Vagina (tissue), 2 donors: ENCODE data around the gene GAS7.

ENCODE experiments used
- POLR2A ChIP-seq, 2 donors: fragments of 450-650 bp; IDR thresholded peaks; one replicate each; pipeline ENCODE4 v1.6.1; 2017; ENCODE audit warnings: antibody characterized with exemption in 2 of 2, mild to moderate bottlenecking in 2 of 2, moderate library complexity in 2 of 2
- POLR2AphosphoS5 ChIP-seq, 2 donors: sonication (generic); formaldehyde crosslinking; IDR thresholded peaks; one replicate each; pipeline ENCODE4 v1.9.0; 2017; ENCODE audit warnings: antibody characterized with exemption in 2 of 2, mild to moderate bottlenecking in 2 of 2, low read depth in 1 of 2; ENCODE audit not compliant: insufficient read depth in 1 of 2
- TF ChIP-seq, protein P1 (sequence below), 3 experiments: fragments of 450-650 bp in 2 of 3; fragments of 200-600 bp in 1 of 3; sonication (generic) in 1 of 3; IDR thresholded peaks; one replicate each; pipeline ENCODE4 v1.5.1; 2017 to 2019; ENCODE audit warnings: antibody characterized with exemption in 3 of 3, mild to moderate bottlenecking in 2 of 3, moderate library complexity in 2 of 3

DNA sequence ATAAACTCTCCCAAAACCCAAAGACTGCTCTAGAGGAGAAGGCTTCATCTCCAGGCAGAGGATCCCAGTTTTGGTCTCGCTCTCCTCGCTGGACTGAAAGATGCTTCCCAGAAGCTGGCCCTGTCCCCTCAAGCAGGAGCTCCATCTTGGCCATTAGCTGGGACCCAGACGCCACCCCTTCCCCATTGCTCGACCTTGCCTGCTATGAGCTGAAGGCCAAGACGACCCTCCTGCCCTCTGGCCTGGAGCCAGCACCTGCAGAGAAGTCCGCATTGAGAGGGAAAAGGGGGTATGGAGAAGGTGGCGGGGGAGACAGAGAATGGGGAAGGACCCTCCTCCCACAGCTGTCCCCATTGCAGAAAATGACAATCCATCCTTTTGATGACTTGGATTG, 289.8 kb downstream of the GAS7 start:
- TF ChIP-seq, protein P1, sequence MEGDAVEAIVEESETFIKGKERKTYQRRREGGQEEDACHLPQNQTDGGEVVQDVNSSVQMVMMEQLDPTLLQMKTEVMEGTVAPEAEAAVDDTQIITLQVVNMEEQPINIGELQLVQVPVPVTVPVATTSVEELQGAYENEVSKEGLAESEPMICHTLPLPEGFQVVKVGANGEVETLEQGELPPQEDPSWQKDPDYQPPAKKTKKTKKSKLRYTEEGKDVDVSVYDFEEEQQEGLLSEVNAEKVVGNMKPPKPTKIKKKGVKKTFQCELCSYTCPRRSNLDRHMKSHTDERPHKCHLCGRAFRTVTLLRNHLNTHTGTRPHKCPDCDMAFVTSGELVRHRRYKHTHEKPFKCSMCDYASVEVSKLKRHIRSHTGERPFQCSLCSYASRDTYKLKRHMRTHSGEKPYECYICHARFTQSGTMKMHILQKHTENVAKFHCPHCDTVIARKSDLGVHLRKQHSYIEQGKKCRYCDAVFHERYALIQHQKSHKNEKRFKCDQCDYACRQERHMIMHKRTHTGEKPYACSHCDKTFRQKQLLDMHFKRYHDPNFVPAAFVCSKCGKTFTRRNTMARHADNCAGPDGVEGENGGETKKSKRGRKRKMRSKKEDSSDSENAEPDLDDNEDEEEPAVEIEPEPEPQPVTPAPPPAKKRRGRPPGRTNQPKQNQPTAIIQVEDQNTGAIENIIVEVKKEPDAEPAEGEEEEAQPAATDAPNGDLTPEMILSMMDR (IDR thresholded peaks at IDR 0.05) = no peak
- TF ChIP-seq POLR2AphosphoS5 (IDR thresholded peaks at IDR 0.05; ENCODE audit: insufficient read depth in 1 of 2, low read depth in 1 of 2) = no peak
- TF ChIP-seq POLR2A (IDR thresholded peaks at IDR 0.05) = no peak
